ENCODE measurements around the gene AURKB. TPM values are rescaled to one million over a fixed set of nuclear protein-coding genes. Genes with fewer than 3 reads are reported as not detected.

The AURKB gene
- total and polyA plus RNA-seq, 10 of the 15 experiments (the other 5 are each of a cell fraction or from before 2014, with no cell fraction given): 52.7 to 209 (median 128) TPM

DNA sequence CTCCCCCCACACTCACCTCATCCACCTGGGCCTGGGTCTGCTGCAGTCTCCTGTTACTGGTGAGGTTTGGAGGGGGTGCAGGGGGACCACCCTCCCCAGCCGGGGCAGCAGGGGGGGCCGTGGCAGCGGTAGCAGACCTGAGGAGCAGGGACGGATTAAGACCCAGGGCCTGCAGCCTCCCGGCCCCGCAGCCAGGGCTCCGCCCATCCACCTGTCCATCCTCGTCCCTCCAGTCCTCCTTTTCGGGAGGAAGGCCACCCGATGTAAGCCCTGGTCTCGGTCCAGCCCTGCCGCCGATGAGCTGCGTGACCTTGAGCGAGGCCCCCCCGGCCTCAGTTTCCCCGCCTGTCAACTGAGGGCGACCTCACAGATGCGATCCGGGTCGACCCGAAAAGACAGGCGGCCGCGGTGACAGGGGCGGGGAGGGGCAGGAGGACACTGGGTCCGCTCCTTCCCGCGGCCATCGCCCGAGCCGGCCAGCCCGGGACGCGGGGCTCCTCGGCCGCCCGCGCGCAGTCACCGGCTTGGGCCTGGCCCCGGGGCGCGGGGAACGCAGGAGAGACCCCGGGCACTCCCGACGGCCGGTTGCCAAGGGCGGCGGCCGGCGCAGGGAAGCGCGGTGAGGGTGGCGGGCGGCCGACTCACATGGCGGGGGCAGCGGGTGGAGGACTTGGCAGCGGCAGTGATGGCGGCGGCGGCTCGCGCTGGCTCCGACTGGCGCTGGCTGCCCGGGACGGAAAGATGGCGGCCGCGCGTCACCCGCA lies 48.0 kb downstream of the AURKB start, which contains the start of gene VAMP2 (continued):
- TF ChIP-seq, protein P1, sequence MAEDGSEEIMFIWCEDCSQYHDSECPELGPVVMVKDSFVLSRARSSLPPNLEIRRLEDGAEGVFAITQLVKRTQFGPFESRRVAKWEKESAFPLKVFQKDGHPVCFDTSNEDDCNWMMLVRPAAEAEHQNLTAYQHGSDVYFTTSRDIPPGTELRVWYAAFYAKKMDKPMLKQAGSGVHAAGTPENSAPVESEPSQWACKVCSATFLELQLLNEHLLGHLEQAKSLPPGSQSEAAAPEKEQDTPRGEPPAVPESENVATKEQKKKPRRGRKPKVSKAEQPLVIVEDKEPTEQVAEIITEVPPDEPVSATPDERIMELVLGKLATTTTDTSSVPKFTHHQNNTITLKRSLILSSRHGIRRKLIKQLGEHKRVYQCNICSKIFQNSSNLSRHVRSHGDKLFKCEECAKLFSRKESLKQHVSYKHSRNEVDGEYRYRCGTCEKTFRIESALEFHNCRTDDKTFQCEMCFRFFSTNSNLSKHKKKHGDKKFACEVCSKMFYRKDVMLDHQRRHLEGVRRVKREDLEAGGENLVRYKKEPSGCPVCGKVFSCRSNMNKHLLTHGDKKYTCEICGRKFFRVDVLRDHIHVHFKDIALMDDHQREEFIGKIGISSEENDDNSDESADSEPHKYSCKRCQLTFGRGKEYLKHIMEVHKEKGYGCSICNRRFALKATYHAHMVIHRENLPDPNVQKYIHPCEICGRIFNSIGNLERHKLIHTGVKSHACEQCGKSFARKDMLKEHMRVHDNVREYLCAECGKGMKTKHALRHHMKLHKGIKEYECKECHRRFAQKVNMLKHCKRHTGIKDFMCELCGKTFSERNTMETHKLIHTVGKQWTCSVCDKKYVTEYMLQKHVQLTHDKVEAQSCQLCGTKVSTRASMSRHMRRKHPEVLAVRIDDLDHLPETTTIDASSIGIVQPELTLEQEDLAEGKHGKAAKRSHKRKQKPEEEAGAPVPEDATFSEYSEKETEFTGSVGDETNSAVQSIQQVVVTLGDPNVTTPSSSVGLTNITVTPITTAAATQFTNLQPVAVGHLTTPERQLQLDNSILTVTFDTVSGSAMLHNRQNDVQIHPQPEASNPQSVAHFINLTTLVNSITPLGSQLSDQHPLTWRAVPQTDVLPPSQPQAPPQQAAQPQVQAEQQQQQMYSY (CRISPR knock-in tag; IDR thresholded peaks at IDR 0.05): no peak
- TF ChIP-seq, protein P2, sequence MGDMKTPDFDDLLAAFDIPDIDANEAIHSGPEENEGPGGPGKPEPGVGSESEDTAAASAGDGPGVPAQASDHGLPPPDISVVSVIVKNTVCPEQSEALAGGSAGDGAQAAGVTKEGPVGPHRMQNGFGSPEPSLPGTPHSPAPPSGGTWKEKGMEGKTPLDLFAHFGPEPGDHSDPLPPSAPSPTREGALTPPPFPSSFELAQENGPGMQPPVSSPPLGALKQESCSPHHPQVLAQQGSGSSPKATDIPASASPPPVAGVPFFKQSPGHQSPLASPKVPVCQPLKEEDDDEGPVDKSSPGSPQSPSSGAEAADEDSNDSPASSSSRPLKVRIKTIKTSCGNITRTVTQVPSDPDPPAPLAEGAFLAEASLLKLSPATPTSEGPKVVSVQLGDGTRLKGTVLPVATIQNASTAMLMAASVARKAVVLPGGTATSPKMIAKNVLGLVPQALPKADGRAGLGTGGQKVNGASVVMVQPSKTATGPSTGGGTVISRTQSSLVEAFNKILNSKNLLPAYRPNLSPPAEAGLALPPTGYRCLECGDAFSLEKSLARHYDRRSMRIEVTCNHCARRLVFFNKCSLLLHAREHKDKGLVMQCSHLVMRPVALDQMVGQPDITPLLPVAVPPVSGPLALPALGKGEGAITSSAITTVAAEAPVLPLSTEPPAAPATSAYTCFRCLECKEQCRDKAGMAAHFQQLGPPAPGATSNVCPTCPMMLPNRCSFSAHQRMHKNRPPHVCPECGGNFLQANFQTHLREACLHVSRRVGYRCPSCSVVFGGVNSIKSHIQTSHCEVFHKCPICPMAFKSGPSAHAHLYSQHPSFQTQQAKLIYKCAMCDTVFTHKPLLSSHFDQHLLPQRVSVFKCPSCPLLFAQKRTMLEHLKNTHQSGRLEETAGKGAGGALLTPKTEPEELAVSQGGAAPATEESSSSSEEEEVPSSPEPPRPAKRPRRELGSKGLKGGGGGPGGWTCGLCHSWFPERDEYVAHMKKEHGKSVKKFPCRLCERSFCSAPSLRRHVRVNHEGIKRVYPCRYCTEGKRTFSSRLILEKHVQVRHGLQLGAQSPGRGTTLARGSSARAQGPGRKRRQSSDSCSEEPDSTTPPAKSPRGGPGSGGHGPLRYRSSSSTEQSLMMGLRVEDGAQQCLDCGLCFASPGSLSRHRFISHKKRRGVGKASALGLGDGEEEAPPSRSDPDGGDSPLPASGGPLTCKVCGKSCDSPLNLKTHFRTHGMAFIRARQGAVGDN (IDR thresholded peaks at IDR 0.05): peak; percentile 82; the same call in 1 of the 2 replicates
- TF ChIP-seq PAX5 (IDR thresholded peaks at IDR 0.05; ENCODE audit: borderline replicate concordance, low read depth, low read length): no peak
- TF ChIP-seq RUNX3 (IDR thresholded peaks at IDR 0.05; ENCODE audit: low read length): no peak
- TF ChIP-seq LARP7 (IDR thresholded peaks at IDR 0.05): peak; percentile 95
- no peak for TF ChIP-seq EZH2 (IDR thresholded peaks at IDR 0.05; ENCODE audit: borderline replicate concordance, control insufficient read depth, low read depth, low read length)
- 0 out of 2 replicates have a peak, but pooled peaks have one; percentile 40 for TF ChIP-seq SIN3A (IDR thresholded peaks at IDR 0.05; ENCODE audit: low read depth, low read length)

Data from GM12878 (cell line).